ENCODE data around the gene LAMA3. TPM values are rescaled to one million over a fixed set of nuclear protein-coding genes. Genes with fewer than 3 reads are reported as not detected.

LAMA3 gene
- total and polyA plus RNA-seq, 2 experiments from 2014 or later = 3.9 to 4.9 TPM

GRCh38 chr18:23922939-23923338 is 233.7 kb downstream of the LAMA3 start:
- Mint-ChIP-seq H3K36me3 (ENCODE audit: low read depth) (no peaks in the 10 kb centered on the region), H3K9me3 (no peaks in the 10 kb centered on the region; the same call in 2 of the 3 replicates), H3K27ac (no peak overlapping the region), H3K4me1 (peaks cover 4% of the 10 kb centered on the region; the same call in 2 of the 3 replicates), H3K4me3 (no peak overlapping the region), H3K27me3 (ENCODE audit: insufficient read depth, low read depth, poor library complexity) (peaks cover 6% of the 10 kb centered on the region)
- Histone ChIP-seq H3K27ac (ENCODE audit: low read depth) (no peak overlapping the region), H4K20me1 (replicated peaks; ENCODE audit: insufficient read depth) (no peaks in the 10 kb centered on the region), H3K79me2 (replicated peaks; ENCODE audit: insufficient read depth) (no peaks in the 10 kb centered on the region), H2AFZ (no peak overlapping the region), H3F3A (replicated peaks; ENCODE audit: low read depth) (no peaks in the 10 kb centered on the region), H3K4me1 (ENCODE audit: insufficient read depth) (peaks cover 11% of the 10 kb centered on the region; the same call in 1 of the 2 replicates), H3K4me2 (no peak overlapping the region), H3K9me2 (ENCODE audit: insufficient read depth) (no peaks in the 10 kb centered on the region), H3K36me3 (ENCODE audit: insufficient read depth) (no peaks in the 10 kb centered on the region), H3K4me3 (no peak overlapping the region), H3K27me3 (ENCODE audit: insufficient read depth) (no peaks in the 10 kb centered on the region)
- DNase-seq (ENCODE audit: low spot score) (no peak), ATAC-seq (no peak)
- no peak for TF ChIP-seq POLR2AphosphoS5 (IDR thresholded peaks at IDR 0.05; ENCODE audit: low read depth)
- TF ChIP-seq CTCF (conservative IDR thresholded peaks at IDR 0.05; ENCODE audit: low read depth in 2 of 2) = no peak
- no peak for TF ChIP-seq ETS1 (IDR thresholded peaks at IDR 0.05)
- TF ChIP-seq ZNF114 (CRISPR knock-in tag; IDR thresholded peaks at IDR 0.05) = no peak
- no peak for TF ChIP-seq JUNB (IDR thresholded peaks at IDR 0.05; ENCODE audit: unreplicated experiment)
- no peak for TF ChIP-seq CREB1 (CRISPR knock-in tag; IDR thresholded peaks at IDR 0.05; ENCODE audit: low read depth)
- TF ChIP-seq ZNF462 (CRISPR knock-in tag; IDR thresholded peaks at IDR 0.05) = no peak
- TF ChIP-seq REST (IDR thresholded peaks at IDR 0.05; ENCODE audit: unreplicated experiment) = no peak
- no peak for TF ChIP-seq ZNF331 (CRISPR knock-in tag; IDR thresholded peaks at IDR 0.05; ENCODE audit: low read depth)
- TF ChIP-seq EZH2 (IDR thresholded peaks at IDR 0.05; ENCODE audit: low read depth, unreplicated experiment) = no peak
